RPMI8226 (cell line): ENCODE data around the gene SIRT7.
A peak's percentile ranks its signal among the peaks of the same experiment; 100 is the strongest.
"Not testable (repeated sequence)": the region's sequence is repeated elsewhere in the genome, so short reads cannot be mapped to it uniquely, and the experiment has no call there.

Source experiments
- DNase-seq: peaks from one replicate; pipeline ENCODE4 v3.0.0-alpha.2; 2015

SIRT7 gene

GRCh38 chr17:81918832-81919545 lies 1.0 kb upstream of the SIRT7 start:
- no peak for DNase-seq

DNA sequence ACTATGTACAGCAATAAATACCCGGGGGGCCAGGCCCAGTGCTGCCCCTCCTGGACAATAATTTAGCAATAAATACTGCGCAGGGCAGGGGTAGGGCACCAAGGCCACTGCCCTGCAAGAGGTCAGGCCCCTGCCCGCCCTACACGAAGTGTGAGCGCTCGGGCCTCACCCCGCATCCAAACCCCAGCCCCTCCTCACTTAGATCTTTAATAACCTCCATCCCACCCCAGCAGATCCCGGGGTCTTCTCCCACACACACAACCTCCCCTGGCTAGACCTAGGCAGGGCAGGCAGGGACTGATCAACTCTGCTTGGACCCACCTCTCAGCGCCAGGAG lies 325 bp upstream of the SIRT7 start:
- not testable (repeated sequence) for DNase-seq

GRCh38 chr17:81916234-81917001 lies 1.6 kb downstream of the SIRT7 start:
- DNase-seq, result no peak

DNA sequence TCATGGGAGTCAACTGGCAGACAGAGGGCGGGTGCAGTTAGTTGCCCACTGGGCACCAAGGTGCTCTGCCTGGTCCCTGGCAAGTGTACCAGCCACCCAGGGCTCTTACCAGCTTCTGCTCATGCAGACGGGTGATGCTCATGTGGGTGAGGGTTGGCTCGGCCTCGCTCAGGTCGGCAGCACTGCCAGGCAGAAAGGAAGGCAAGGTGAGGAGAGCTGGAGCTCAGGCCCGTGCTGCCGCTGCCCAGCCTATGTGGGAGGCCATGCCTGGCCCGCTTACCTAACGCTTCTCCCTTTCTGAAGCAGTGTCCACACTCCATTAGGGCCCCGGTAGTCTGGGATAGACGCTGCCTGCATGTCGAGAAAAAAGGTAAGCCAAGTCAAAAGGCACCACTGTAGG lies 2.6 kb downstream of the SIRT7 start:
- DNase-seq, result no peak

GRCh38 chr17:81914103-81914850 lies 3.7 kb downstream of the SIRT7 start:
- no peak for DNase-seq

DNA sequence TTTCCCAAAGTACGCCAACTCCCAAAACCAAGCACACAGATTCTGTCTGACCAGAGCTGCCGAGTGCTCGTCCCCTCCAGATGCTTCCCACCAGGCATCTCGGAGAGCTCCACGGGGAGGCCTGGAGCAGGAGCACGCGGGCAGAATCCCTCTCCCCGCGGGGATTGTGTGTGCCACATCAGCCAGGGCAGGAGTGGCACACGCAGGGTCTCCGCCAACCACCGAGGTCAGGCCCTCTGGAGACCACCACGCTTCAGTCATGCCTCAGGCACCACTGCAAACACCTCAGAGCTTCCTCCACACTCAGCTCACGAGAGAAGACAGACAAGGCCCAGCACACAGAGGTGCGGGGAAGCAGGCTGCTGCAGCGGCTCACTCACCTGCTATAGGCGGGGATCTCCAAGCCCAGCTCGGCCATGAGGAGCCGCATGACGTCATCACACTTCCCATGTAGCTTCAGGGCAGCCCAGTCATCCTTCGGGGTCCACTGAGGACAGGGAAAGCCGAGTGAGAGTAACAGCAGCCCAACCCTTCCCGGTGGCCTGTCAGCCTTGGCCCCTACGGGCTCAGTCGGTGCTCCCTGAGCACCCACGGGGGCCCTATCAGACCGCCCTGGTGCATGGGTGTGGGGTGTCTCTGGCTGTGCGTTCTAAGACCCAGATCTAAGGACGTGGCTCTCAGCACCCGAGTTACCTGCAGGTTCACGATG lies 4.4 kb downstream of the SIRT7 start:
- no peak for DNase-seq

GRCh38 chr17:81912441-81913309 lies 5.3 kb downstream of the SIRT7 start:
- no peak for DNase-seq

GRCh38 chr17:81911969-81912368 lies 6.0 kb downstream of the SIRT7 start:
- no peak for DNase-seq

DNA sequence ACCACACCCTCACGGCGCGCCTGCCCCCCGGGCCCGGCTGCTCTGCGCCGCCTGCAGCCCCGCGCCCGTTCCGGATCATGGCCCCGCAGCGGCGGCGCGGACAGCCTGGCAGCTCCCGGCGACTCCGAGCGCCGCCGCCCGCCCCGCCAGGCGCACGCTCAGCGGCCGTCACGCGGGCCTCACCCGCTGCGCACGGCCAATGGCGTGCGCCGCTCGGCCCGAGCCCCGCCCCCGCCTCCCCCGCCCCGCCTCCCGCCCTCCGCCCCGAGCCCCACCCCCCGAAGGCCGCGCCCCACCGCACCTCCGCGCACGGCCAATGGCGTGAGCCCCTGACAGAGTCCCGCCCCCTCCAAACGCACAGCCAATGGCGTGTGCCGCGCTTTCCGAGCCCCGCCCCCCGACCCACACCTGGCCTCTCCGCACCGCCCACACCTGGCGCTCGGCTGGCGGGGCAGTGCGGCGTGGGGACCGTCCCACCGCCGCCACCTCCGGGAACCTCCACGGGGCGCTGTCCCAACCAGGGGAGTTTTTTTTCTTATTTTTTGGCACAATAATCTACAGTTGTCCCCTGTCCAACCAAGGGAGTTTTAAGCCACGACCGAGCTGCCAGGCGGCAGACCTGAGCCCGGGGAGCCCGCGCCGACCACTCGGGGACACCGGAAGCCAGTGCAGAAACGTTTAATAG lies 6.6 kb downstream of the SIRT7 start, which contains the start of gene PCYT2:
TSS of gene PCYT2 (minus strand) at position 123 of the 685 bp plus-strand sequence. CDS start at position 79, 44 bp downstream.
- peak; percentile 97 for DNase-seq

DNA sequence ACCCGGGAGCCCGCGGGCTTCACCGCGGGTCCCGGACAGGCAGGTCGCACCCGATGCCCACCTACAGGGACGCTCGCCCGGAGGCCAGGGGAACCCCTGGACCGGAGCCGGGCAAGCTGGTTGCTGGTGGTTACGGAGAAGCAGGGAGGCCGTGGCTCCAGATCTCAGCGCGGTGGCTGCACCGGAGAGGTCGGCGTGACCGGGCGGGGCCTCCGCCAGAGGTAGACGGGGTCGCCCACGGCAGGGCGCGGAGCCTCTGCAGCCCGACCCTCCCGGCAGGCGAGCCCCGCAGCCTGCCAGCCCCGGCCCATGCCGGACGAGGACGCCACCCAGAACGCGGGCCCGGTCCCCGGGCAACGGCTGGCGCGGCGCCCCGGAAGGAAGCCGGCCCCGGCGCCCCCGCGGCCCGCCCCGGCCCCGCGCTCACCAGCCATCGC lies 7.1 kb downstream of the SIRT7 start:
- DNase-seq, result peak; percentile 30

DNA sequence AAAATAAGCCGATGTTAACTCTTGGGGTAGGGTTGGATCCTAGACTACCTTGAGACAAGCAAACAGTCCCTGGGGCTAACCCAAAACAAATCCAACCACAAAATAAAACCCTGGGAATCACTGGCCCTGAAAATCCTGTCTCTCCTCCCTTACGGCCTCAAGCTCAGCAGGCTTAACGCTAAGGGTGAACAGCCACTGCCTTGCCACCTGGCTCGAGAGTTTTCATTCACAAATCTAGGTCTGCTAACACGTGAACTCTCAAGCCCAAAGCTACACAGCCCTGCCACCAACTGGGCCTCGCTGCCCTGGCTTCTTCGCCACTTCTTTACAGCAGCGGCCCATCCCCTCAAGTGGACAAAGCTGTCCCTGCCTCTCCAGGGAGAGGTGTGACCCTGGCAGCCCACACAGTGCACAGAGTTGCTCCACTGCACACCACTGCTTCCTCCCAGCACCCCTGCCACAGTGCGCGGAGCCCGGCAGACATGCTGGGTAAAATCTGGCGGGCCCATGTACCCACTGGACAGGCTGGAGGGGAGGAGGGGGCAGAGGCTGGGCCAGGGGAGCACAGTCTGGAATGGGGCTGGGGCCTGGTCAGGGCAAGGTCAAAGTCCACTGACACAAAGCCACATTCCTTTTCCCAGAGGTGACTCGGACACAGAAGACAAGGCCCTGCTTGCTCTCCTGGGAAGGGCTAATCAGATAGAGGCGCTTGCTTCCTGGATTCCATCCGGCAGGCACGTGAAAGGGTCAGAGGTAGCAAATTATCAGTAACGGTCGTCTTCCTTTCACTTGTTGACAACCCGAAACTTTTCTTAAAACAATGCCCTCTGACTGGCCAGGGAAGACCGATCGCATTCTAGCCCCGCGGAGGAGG lies 7.8 kb downstream of the SIRT7 start:
- DNase-seq, result no peak

- no peak for DNase-seq
Observed at GRCh38 chr17:81909231-81909630, 8.7 kb downstream of the SIRT7 start.

DNA sequence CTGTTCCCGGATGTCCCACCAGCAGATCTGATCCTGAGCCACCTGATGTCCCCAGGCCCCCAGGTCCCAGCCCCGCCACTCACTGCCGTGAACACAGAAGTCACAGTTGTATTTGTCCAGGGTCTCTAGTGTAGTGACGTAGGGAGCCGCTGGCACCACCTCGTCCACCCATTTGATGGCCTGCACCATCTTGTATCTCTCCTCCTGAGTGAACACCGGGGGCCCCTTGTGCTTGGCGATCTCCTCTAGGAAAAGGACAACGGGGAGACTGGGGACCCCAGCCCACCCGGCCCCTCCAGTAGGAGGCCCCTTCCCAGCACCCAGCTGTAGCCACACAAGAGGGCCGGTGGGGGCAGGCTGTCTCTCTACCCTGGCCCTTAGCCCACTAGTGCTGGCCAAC lies 9.2 kb downstream of the SIRT7 start:
- DNase-seq, result no peak

DNA sequence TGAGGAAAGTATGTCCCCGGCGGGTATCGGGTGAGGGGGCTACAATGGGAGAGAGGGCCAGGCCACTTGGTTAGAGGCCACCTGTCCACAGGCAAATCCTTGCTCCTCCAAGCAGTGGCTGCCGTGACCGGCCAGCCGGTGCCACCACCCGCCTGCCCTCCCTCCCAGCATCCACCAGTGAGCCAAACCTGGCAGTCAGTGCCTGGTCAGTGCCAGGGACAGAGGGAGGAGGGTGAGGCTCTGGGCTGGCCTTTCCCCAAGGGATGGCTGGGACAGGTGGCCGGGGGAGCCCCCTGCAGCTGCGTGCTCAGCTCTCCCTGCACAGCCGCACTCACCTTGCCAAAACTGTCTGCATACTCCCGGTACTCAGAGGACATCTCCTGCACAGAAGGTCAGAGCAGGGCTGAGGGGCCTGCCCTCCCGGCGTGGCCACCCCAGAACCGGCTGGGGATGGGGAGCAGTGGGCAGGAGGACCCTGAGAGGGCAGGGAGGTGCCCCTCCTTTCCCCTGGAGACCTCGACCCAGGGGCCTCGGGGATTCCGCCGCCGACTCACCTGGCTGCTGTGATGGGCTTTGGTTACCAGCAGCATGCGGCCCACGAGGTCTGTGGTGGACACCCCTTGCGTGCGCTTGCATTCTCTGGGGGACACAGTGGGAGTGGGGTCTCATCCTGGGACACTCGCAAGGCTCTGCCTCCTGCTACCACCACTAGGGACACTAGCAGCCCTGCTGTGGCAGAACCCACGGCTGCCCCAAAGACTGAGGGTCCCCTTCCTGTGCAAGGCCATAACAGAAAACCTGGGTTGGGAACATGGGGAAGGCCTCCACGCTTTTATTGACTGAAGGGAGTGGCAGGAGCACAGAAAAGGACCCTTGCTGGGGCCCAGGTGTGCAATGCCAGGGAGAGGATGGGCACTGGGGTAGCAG lies 10.5 kb downstream of the SIRT7 start:
- no peak for DNase-seq

DNA sequence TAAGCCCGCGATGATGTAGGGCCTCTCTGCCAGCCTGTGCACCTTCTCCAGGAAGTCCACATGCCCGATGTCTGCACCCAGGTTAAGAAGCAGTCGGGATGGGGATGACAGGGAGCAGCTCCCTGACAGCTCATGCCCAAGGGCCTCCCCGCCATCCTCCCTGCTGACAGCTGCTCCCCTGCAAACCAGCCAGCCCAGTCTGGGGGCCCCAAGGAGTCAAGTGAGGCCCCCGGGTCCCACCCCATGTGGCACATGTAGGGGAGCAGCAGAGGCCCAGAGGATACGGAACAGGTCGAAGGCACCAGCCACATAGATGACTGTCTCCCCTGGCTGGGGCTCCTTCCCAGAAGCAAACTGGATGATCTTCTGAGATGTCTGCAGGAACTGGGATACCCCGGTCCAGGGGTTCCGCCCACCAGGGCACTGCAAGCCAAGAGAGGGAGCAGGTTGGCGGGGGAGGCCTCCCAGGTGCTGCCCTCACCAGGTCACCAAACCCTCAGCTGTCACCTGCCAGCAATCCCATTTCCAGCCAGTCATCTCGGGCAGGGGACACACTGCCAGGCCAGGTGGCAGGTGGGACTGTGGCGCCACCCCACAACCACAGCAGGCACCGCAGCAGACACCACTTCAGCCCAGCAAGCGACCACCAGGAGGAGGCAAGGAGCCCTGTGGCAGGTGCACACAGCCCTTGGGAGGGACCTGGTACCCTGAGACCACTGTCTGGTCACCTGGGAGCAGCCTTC lies 11.3 kb downstream of the SIRT7 start:
- DNase-seq, result peak; percentile 57

DNA sequence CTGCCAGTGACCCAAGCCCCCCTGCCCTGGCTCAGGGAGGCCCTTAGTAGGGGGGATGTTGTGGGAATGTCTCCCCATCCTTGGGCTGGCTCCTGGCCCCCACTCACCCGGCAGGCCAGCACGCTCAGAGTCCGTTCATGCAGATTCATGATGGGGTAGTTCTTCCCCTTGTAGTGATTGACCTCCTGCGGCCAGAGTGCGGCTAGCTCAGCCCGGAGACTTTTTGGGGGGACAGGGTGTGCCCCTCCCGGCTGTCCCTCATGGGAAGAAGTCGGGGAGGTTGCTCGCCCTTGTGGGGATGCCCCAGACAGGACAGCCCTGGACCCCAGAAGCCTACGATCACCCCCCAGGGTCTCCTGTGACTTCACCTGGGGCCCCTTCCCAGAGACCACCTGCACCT lies 12.0 kb downstream of the SIRT7 start:
- DNase-seq, result no peak

DNA sequence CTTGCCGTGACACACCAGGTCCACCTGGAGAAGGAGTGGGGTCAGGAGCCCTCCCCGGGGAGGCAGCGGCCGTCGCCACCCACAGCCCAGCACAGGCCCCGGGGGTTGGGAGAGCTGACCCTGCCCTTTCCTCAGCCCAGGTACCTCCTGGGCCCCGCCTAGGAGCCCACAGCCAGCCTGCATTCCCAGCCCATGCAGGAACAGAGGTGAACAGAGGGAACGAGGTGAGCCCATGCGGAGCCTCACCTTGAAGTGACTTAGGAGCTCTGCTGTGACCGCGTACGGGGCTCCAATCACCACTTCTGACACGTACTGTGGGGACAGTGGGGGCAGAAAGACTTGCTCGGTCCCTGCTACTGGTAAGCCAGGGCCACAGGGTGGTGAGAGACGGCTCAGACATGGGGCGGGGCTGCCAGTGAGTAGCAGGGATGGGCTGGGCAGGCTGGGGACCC lies 12.5 kb downstream of the SIRT7 start:
- no peak for DNase-seq
